GM10847 (cell line): ENCODE results near the gene ENPP6.

Experiments used
- POLR2A ChIP-seq: IDR thresholded peaks from 2 replicates; pipeline ENCODE4 v1.6.1; 2011; ENCODE audit not compliant: insufficient read length; ENCODE audit errors: extremely low read depth

The ENPP6 gene

GRCh38 chr4:184067931-184068554 is 149.6 kb downstream of the ENPP6 start:
- TF ChIP-seq POLR2A: no peak

DNA sequence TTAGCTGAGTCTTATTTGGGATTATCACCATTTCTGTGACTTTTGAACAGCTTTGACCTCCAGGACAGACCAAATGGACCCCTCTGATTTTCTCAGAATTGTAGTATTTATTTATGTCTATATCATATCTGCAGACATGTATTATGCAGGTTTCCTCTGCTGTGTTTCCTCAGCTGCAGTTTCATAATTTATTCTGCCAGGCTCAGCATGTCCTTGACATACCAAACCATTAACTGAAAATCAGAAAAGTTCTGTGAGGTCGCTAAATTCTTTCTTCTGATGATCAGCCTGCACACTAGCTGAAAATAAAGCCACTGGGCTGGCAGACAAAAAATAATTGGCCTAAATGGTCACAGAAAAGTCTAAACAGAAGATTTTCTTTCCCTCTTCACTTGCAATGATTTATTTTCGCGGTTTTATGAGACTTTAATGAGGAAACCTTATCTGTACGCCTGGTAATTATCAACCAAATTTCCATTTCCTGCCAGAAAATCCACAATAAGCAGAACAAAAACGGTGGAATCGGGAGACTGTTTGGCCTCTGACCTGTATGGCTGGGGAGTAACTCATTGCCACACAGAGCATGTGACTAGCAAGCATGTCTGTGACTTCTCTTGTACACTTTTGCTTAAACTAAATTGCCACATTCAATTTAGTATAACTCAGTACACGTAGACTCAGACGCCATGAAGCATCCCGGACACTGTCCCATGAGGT is 150.9 kb downstream of the ENPP6 start:
- no peak for TF ChIP-seq POLR2A

DNA sequence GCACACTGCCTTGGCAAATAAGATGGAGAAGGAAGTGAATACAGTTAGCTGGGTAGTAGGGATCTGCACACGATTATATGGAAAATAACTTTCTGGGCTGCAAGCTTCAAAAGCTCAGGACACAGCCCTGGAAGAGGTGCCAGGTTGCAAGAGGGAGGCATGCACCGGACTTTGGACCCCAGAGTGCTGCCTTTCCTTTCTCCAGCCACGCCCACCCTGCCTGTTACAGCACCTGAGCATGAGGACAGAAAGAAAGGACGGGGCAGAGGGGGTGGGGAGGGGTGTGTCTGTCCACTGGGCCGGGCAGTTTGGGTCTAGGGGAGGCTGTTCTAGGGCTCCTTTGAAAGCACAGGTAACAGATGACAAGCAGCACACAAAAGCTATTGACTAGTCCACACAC is 152.8 kb downstream of the ENPP6 start:
- TF ChIP-seq POLR2A: no peak

DNA sequence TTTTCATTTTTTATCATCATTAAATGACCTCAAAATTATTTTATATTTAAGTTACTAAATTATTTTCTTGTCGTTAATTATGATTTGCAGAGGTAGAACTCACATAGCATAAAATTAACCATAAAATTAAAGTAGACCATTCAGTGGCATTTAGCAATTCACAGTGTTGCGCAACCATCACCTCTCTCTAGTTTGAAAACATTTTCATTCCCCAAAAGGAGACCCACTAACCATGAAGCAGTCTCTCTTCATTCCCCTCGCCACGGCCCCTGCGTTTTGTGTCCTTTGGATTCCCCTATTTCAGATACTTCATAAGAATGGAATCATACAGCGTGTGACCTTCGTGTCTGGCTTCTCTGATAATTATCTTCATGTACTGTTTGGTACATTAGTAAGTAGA is 154.9 kb downstream of the ENPP6 start:
- TF ChIP-seq POLR2A: no peak

- no peak for TF ChIP-seq POLR2A
Observed at GRCh38 chr4:184061582-184061981, 156.1 kb downstream of the ENPP6 start.

- TF ChIP-seq POLR2A: no peak
Observed at GRCh38 chr4:184059099-184059498, 158.6 kb downstream of the ENPP6 start.

GRCh38 chr4:184058026-184058425 is 159.6 kb downstream of the ENPP6 start:
- no peak for TF ChIP-seq POLR2A

DNA sequence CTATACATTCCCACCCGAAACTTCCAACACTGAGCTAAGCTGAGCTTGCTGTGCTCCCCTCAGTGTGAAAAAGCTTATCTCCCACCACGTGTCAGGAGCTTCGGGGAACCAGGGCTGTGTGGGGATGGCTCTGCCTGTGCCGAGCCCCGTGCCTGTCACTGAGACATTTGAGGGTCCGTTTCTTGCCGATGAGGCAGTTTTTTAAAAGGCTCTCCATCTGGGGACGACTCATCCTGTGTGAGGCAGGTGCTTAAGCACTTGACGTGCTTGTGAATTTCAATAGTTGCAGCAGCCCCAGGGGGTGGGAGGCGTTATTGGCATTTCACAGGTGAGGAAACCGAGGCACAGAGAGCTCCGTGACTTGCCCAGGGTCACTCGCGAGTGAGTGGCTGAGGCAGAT is 160.8 kb downstream of the ENPP6 start:
- TF ChIP-seq POLR2A: no peak

DNA sequence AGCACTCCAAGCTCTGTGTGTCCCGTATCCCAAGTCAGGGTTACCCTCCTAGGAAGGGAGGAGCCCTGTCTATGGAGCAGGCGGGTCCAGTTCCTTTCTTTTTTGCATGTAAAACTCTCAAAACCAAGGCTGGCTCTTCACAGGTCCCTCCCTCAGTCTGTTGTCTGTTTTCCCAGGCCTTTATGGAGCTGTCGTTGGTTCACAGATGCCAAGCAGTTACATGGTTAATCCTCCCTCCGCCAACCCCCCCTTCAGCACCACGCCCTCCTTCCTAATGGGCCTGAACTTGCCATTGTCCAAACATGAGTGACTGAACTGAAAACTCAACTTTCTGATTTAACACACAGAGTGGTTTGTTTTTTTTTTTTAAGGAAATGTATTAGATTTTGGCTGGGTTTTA is 164.2 kb downstream of the ENPP6 start:
- TF ChIP-seq POLR2A: no peak

GRCh38 chr4:184052616-184053015 is 165.1 kb downstream of the ENPP6 start:
- no peak for TF ChIP-seq POLR2A

DNA sequence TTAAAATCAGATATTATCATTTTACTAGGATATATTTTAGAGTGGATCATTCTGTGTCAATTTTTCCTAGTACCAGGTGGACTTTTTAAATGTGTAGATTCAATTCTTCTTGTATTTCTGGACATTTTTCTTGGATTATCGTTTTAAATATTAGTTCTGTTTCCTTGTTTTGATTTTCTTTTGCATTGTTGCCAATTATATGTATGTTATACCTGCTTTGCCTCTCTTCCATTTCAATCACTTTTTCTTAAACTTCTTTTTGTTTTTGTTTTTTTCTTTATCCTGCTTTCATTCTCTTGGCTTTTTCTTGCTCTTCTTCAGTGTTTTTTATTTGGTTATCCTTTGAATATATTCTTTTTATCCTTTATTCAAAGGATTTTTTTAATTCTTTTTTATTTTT is 171.5 kb downstream of the ENPP6 start:
- TF ChIP-seq POLR2A: no peak

DNA sequence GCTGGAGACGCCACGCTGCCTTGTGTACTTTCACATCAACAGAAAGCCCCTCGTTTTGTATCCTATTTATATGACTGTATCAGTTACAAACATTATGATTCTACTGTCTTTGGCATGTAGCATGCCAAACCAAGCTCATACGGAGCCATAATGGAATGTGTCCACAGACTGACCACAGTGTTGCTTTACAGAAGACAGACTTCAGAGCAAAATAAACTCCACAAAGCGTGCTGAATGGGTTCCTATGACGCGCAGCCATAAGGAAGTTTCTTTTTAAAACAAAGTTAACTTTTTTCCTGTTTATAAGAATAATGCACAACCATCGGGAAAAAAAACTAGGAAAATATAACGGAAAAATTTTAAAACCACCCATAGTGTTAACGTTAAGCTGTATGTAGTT is 176.5 kb downstream of the ENPP6 start:
- no peak for TF ChIP-seq POLR2A

- TF ChIP-seq POLR2A: no peak
Observed at GRCh38 chr4:184039963-184040383, 177.7 kb downstream of the ENPP6 start.
